ENCODE measurements around the gene VPS26B.

Gene VPS26B

DNA sequence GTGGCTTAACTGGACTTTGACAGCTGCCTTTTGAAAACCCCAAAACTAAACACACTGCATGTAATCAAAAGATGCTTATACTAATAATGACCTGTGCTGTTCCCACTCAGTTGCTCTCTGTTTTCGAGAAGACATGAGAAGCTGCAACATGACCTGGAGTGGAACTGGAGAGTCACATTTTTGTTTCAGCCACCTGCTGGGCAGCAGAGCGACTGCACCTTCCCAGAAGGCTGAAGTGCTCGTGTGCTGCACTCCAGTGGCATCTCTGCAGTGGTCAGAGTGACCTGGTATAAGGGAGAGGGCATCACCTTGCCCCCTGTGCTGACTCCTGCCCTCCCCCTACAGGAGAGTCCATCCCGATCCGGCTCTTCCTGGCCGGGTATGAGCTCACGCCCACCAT, 20.1 kb downstream of the VPS26B start:
- ATAC-seq (ENCODE audit: insufficient read depth, low read depth): peak; percentile 60; the same call in 2 of the 3 replicates
- 0 out of 2 replicates have a peak, but pooled peaks cover 2% of the 10 kb centered on the region for H4K20me1 ChIP-seq (ENCODE audit: insufficient read depth, low read length)
- no peak overlapping the region for H2AFZ ChIP-seq (ENCODE audit: low read depth, low read length)
- H3K4me3 ChIP-seq (ENCODE audit: low read depth in 1 of 2, low read length in 2 of 2): no peak overlapping the region
- H3K79me2 ChIP-seq (ENCODE audit: insufficient read depth, low read length): no peaks in the 10 kb centered on the region
- H3K9ac ChIP-seq (ENCODE audit: low read depth, low read length): no peak overlapping the region
- no peaks in the 10 kb centered on the region for H3K27me3 ChIP-seq (ENCODE audit: insufficient read depth, low read length, poor library complexity)
- no peak overlapping the region for H3K4me2 ChIP-seq (ENCODE audit: insufficient read depth, low read length)
- H3K9me3 ChIP-seq (ENCODE audit: insufficient read depth, low read length, severe bottlenecking): no peaks in the 10 kb centered on the region
- no peak for TF ChIP-seq EZH2 (IDR thresholded peaks at IDR 0.05; ENCODE audit: borderline replicate concordance, low read depth, low read length, severe bottlenecking)
- TF ChIP-seq, protein P1, sequence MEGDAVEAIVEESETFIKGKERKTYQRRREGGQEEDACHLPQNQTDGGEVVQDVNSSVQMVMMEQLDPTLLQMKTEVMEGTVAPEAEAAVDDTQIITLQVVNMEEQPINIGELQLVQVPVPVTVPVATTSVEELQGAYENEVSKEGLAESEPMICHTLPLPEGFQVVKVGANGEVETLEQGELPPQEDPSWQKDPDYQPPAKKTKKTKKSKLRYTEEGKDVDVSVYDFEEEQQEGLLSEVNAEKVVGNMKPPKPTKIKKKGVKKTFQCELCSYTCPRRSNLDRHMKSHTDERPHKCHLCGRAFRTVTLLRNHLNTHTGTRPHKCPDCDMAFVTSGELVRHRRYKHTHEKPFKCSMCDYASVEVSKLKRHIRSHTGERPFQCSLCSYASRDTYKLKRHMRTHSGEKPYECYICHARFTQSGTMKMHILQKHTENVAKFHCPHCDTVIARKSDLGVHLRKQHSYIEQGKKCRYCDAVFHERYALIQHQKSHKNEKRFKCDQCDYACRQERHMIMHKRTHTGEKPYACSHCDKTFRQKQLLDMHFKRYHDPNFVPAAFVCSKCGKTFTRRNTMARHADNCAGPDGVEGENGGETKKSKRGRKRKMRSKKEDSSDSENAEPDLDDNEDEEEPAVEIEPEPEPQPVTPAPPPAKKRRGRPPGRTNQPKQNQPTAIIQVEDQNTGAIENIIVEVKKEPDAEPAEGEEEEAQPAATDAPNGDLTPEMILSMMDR (IDR thresholded peaks at IDR 0.05; ENCODE audit: borderline replicate concordance, extremely low read depth, low read length, poor library complexity, severe bottlenecking): peak; percentile 64
- peaks cover 100% of the 10 kb centered on the region for H3K36me3 ChIP-seq (ENCODE audit: insufficient read depth, low read length)
- no peak overlapping the region for H3K27ac ChIP-seq (ENCODE audit: low read length)
- no peak for DNase-seq
- no peaks in the 10 kb centered on the region for H3K4me1 ChIP-seq (ENCODE audit: insufficient read depth, low read length)

DNA sequence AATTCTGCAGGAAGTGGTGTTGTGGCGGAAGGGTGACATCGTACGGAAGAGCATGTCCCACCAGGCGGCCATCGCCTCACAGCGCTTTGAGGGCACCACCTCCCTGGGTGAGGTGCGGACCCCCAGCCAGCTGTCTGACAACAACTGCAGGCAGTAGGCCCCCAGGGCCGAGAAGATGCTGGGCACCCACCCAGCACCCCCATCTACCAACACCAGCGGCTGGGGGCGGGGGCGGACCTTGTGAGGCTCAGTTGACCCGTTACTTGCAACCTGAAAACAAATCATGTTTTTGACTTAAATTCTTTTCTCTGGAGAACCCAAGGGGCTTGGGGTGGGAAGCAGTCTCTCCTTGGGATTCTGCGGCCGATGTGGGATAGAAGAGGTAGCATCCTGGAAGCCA, 21.0 kb downstream of the VPS26B start:
- Histone ChIP-seq H3K9me3 (ENCODE audit: insufficient read depth, low read length, severe bottlenecking) (no peaks in the 10 kb centered on the region), H3K79me2 (ENCODE audit: insufficient read depth, low read length) (no peaks in the 10 kb centered on the region), H3K9ac (ENCODE audit: low read depth, low read length) (no peak overlapping the region), H3K36me3 (ENCODE audit: insufficient read depth, low read length) (peaks cover 100% of the 10 kb centered on the region), H3K27ac (ENCODE audit: low read length) (no peak overlapping the region), H3K27me3 (ENCODE audit: insufficient read depth, low read length, poor library complexity) (no peaks in the 10 kb centered on the region), H3K4me3 (ENCODE audit: low read depth in 1 of 2, low read length in 2 of 2) (no peak overlapping the region), H3K4me1 (ENCODE audit: insufficient read depth, low read length) (no peaks in the 10 kb centered on the region), H2AFZ (ENCODE audit: low read depth, low read length) (no peak overlapping the region), H3K4me2 (ENCODE audit: insufficient read depth, low read length) (no peak overlapping the region), H4K20me1 (ENCODE audit: insufficient read depth, low read length) (0 out of 2 replicates have a peak, but pooled peaks cover 2% of the 10 kb centered on the region)
- DNase-seq: no peak
- ATAC-seq (ENCODE audit: insufficient read depth, low read depth): no peak
- TF ChIP-seq, protein P1 (IDR thresholded peaks at IDR 0.05; ENCODE audit: borderline replicate concordance, extremely low read depth, low read length, poor library complexity, severe bottlenecking): no peak
- TF ChIP-seq EZH2 (IDR thresholded peaks at IDR 0.05; ENCODE audit: borderline replicate concordance, low read depth, low read length, severe bottlenecking): no peak

DNA sequence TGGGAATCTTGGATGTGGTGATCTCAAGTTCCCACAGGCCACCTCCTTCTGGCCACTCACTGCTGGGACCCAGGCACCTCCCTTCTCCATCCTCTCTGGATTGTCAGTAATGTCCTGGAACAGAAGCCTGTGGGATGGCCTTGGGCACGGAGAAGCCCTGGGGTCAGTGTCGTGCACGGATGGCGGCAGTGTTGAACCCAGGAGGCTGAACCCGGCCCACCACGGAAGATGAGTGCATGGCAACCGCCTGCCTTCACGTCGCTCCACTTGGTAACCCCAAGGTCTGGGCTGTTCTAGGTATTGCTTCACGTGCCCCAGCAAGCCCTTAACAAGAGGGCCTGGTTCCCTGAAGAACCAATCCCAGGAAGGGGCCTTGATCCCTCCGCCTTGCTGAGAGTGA, 21.6 kb downstream of the VPS26B start:
- DNase-seq: no peak
- Histone ChIP-seq H3K9me3 (ENCODE audit: insufficient read depth, low read length, severe bottlenecking) (no peaks in the 10 kb centered on the region), H3K27me3 (ENCODE audit: insufficient read depth, low read length, poor library complexity) (no peaks in the 10 kb centered on the region), H3K27ac (ENCODE audit: low read length) (no peak overlapping the region), H2AFZ (ENCODE audit: low read depth, low read length) (no peak overlapping the region), H3K79me2 (ENCODE audit: insufficient read depth, low read length) (no peaks in the 10 kb centered on the region; the same call in 1 of the 2 replicates), H4K20me1 (ENCODE audit: insufficient read depth, low read length) (0 out of 2 replicates have a peak, but pooled peaks cover 2% of the 10 kb centered on the region), H3K9ac (ENCODE audit: low read depth, low read length) (no peak overlapping the region), H3K4me3 (ENCODE audit: low read depth in 1 of 2, low read length in 2 of 2) (no peak overlapping the region), H3K4me2 (ENCODE audit: insufficient read depth, low read length) (no peak overlapping the region), H3K4me1 (ENCODE audit: insufficient read depth, low read length) (peaks cover 3% of the 10 kb centered on the region; the same call in 1 of the 2 replicates), H3K36me3 (ENCODE audit: insufficient read depth, low read length) (peaks cover 100% of the 10 kb centered on the region)
- no peak for TF ChIP-seq EZH2 (IDR thresholded peaks at IDR 0.05; ENCODE audit: borderline replicate concordance, low read depth, low read length, severe bottlenecking)
- TF ChIP-seq, protein P1 (IDR thresholded peaks at IDR 0.05; ENCODE audit: borderline replicate concordance, extremely low read depth, low read length, poor library complexity, severe bottlenecking): no peak
- ATAC-seq (ENCODE audit: insufficient read depth, low read depth): no peak

DNA sequence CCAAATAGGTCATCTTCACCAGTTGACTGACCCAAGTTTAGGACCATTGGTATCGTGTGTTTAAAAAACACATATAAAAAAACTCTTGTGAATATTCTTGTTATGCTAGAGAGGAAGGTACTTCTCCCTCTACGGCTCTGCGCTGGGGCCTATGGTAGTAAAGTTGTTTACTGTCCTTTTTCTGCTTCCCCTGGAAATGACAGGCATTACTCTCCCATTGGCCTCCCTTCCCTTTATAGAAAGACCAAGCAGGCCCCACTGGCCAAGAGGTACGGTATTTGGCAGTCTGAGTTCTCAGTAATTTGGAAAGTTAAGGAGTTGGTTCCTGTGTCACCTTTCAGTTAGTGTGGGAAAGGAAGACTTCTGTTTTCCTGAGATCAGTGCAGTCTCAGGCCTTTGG, 22.2 kb downstream of the VPS26B start:
- Histone ChIP-seq H3K79me2 (ENCODE audit: insufficient read depth, low read length) (peaks cover 4% of the 10 kb centered on the region), H3K27ac (ENCODE audit: low read length) (no peak overlapping the region), H3K4me3 (ENCODE audit: low read depth in 1 of 2, low read length in 2 of 2) (no peak overlapping the region), H3K4me2 (ENCODE audit: insufficient read depth, low read length) (no peak overlapping the region), H4K20me1 (ENCODE audit: insufficient read depth, low read length) (no peaks in the 10 kb centered on the region), H3K9me3 (ENCODE audit: insufficient read depth, low read length, severe bottlenecking) (no peaks in the 10 kb centered on the region), H3K27me3 (ENCODE audit: insufficient read depth, low read length, poor library complexity) (no peaks in the 10 kb centered on the region), H3K4me1 (ENCODE audit: insufficient read depth, low read length) (peaks cover 9% of the 10 kb centered on the region), H3K9ac (ENCODE audit: low read depth, low read length) (no peak overlapping the region), H3K36me3 (ENCODE audit: insufficient read depth, low read length) (peaks cover 100% of the 10 kb centered on the region), H2AFZ (ENCODE audit: low read depth, low read length) (no peak overlapping the region)
- DNase-seq: no peak
- no peak for TF ChIP-seq EZH2 (IDR thresholded peaks at IDR 0.05; ENCODE audit: borderline replicate concordance, low read depth, low read length, severe bottlenecking)
- TF ChIP-seq, protein P1 (IDR thresholded peaks at IDR 0.05; ENCODE audit: borderline replicate concordance, extremely low read depth, low read length, poor library complexity, severe bottlenecking): no peak
- no peak for ATAC-seq (ENCODE audit: insufficient read depth, low read depth)
